Fibroblast of skin of back (primary cell): ENCODE results near the gene SMIM10.
"Not testable (repeated sequence)": the region's sequence is repeated elsewhere in the genome, so short reads cannot be mapped to it uniquely, and the experiment has no call there.

Source experiments
- DNase-seq: peaks from one replicate; pipeline ENCODE4 v3.0.0-alpha.2; 2013

Gene SMIM10

DNA sequence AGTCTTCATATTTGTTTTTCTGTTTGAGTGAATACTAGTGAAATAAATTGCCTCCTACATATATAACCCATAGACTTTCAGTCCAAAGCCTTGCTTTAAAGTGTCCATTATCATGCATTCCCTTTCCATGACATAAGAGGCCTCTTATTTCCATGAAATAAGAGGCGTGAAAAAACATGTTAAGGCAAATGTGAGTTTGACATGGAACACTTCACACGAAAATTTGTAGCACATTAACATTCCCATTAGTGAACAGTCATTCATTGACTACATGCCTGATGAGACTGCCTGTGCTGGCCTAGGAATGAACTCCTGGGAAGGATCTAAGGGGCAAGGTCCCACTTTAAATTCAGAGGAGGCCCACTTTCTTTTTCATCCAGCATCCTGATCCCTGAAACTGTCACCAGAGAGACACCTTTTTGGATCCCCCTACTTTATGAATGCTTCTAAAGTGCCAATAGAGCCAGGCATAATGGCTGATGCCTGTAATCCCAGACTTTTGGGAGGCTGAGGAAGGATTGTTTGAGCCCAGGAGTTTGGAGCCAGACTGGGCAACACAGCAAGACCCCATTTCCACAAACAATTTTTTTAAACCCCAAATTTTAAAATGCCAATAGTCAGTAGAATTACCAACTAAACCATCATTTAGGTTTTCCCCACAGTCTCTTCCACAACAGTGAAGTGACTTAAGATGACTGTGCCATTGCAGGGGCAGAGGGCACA is 24.9 kb downstream of the SMIM10 start:
- no peak for DNase-seq

- not testable (repeated sequence) for DNase-seq
Observed at GRCh38 chrX:135019890-135020289, 29.1 kb downstream of the SMIM10 start.

DNA sequence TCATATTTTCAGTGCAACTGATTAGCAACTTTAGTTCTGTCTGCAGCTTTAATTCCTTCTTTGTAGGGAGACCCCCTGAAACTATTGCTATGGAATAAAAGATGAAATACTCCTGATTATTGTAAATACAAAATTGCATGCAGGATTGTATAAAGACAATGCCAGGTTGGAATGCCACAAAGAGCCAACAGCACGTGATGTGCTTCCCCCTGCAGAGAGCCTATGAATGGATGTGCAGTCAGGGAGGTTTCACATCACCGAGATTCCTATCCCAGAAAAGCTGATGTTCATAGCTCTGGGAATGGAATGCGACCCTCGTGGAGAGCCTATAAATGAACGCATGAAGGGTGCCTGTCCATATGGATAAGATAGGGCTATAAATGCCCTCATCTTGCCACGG is 33.0 kb downstream of the SMIM10 start:
- not testable (repeated sequence) for DNase-seq

- no peak for DNase-seq
Observed at GRCh38 chrX:135024526-135024925, 33.7 kb downstream of the SMIM10 start.

DNA sequence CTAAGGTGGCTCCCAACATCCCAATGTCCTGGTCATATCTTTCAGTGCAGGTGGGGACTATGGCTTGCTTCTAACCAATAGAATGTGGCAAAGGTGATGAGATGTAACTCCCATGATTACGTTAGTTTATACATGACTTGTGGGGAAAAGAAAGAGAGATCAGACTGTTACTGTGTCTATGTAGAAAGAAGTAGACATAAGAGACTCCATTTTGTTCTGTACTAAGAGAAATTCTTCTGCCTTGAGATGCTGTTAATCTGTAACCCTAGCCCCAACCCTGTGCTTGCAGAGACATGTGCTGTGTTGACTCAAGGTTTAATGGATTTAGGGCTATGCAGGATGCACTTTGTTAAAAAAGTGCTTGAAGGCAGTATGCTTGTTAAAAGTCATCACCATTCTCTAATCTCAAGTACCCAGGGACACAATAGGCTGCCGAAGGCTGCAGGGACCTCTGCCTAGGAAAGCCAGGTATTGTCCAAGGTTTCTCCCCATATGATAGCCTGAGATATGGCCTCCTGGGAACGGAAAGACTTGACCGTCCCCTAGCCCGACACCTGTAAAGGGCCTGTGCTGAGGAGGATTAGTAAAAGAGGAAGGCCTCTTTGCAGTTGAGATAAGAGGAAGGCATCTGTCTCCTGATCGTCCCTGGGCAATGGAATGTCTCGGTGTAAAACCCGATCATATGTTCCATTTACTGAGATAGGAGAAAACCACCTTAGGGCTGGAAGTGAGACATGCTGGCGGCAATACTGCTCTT is 39.6 kb downstream of the SMIM10 start:
- not testable (repeated sequence) for DNase-seq

DNA sequence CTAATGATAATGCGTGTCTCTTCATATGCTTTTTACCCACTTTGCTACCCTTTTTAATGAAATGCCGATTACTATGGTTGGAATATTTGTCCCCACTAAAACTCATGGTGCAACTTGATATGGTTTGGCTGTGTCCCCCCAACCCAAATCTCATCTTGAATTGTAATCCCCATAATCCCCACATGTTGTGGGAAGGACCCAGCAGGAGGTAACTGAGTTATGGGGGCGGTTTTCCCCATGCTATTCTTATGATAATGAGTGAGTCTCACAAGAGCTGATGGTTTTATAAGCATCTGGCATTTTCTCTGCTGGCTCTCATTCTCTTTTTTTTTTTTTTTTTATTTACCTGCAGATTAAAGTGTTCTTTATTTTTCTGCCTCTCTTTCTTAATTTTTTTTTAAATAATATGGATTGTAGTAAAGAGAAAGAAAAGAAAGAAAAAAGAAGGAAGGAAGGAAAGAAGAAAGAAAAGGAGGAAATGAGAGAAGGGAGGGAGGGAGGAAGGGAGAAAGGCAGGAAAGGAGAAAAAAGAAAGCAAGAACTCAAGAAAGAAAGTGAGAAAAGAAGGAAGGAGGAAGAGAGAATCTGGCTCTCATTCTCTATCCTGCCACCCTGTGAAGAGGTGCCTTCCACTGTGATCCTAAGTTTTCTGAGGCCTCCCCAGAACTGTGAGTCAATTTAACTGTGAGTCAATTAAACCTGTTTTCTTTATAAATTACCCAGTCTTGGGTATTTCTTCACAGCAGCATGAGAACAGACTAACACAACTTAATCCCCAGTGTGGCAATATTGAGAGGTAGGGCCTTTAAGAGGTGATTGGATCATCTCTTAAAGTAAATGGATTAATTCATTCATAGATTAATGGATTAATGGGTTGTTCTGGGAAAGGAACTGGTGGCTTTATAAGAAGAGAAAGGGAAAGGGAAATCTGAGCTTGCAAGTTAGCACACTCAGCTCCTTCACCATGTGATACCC is 50.6 kb downstream of the SMIM10 start:
- DNase-seq: not testable (repeated sequence)
